ENCODE results near the gene TPSB2.
"Not testable (repeated sequence)": the region's sequence is repeated elsewhere in the genome, so short reads cannot be mapped to it uniquely, and the experiment has no call there.

Gene TPSB2

GRCh38 chr16:1261131-1261892 is 31.3 kb upstream of the TPSB2 start:
- DNase-seq = peak; percentile 51

- DNase-seq = no peak
These were observed 30.2 kb upstream of the TPSB2 start for GRCh38 chr16:1260101-1260680.

- DNase-seq = no peak
These were observed 29.7 kb upstream of the TPSB2 start for GRCh38 chr16:1259760-1260068.

- DNase-seq = no peak
These were observed 29.1 kb upstream of the TPSB2 start for GRCh38 chr16:1258906-1259759.

GRCh38 chr16:1258225-1258600 is 28.2 kb upstream of the TPSB2 start:
- no peak for DNase-seq

- DNase-seq = no peak
These were observed 27.7 kb upstream of the TPSB2 start for GRCh38 chr16:1257561-1258224.

GRCh38 chr16:1256874-1257322 is 26.9 kb upstream of the TPSB2 start:
- DNase-seq = no peak

GRCh38 chr16:1256296-1256873 is 26.4 kb upstream of the TPSB2 start:
- DNase-seq = not testable (repeated sequence)

GRCh38 chr16:1255276-1256122 is 25.5 kb upstream of the TPSB2 start, which contains the start of gene TPSD1:
TSS of gene TPSD1 (plus strand) at chr16:1256069. CDS start at chr16:1256281, 212 bp downstream.
- not testable (repeated sequence) for DNase-seq

GRCh38 chr16:1254821-1255220 is 24.8 kb upstream of the TPSB2 start:
- DNase-seq = not testable (repeated sequence)

- DNase-seq = not testable (repeated sequence)
These were observed 23.8 kb upstream of the TPSB2 start for GRCh38 chr16:1253701-1254364.

- not testable (repeated sequence) for DNase-seq
These were observed 19.2 kb upstream of the TPSB2 start for GRCh38 chr16:1249031-1249755.

GRCh38 chr16:1247903-1248537 is 18.0 kb upstream of the TPSB2 start:
- DNase-seq = not testable (repeated sequence)

- no peak for DNase-seq
These were observed 15.6 kb upstream of the TPSB2 start for GRCh38 chr16:1245452-1246020.

- no peak for DNase-seq
These were observed 14.9 kb upstream of the TPSB2 start for GRCh38 chr16:1244881-1245280.

- not testable (repeated sequence) for DNase-seq
These were observed 14.2 kb upstream of the TPSB2 start for GRCh38 chr16:1243907-1244850.

- not testable (repeated sequence) for DNase-seq
These were observed 13.4 kb upstream of the TPSB2 start for GRCh38 chr16:1243363-1243762.

GRCh38 chr16:1241081-1241480 is 11.1 kb upstream of the TPSB2 start:
- not testable (repeated sequence) for DNase-seq

Measured in NCI-H1436 (cell line).